ENCODE data around the gene GPX7.

GPX7 gene

GRCh38 chr1:52623812-52624211, 21.6 kb downstream of the GPX7 start:
- no peaks in the 10 kb centered on the region for H3K27me3 ChIP-seq (replicated peaks)
- TF ChIP-seq, protein P1, sequence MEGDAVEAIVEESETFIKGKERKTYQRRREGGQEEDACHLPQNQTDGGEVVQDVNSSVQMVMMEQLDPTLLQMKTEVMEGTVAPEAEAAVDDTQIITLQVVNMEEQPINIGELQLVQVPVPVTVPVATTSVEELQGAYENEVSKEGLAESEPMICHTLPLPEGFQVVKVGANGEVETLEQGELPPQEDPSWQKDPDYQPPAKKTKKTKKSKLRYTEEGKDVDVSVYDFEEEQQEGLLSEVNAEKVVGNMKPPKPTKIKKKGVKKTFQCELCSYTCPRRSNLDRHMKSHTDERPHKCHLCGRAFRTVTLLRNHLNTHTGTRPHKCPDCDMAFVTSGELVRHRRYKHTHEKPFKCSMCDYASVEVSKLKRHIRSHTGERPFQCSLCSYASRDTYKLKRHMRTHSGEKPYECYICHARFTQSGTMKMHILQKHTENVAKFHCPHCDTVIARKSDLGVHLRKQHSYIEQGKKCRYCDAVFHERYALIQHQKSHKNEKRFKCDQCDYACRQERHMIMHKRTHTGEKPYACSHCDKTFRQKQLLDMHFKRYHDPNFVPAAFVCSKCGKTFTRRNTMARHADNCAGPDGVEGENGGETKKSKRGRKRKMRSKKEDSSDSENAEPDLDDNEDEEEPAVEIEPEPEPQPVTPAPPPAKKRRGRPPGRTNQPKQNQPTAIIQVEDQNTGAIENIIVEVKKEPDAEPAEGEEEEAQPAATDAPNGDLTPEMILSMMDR (IDR thresholded peaks at IDR 0.05; ENCODE audit: low read depth, low read length, missing control alignments), result no peak
- no peak overlapping the region for H3K4me3 ChIP-seq (ENCODE audit: low read depth, low read length)
- H3K36me3 ChIP-seq (replicated peaks), result no peaks in the 10 kb centered on the region
- no peak overlapping the region for H3K27ac ChIP-seq
- in situ Hi-C loops (cut with HindIII; ENCODE audit: low pct_ligation_motif_present, low sequenced_read_pairs), result no loop called here
- DNase-seq, result no peak

- H3K27ac ChIP-seq, result no peak overlapping the region
- TF ChIP-seq, protein P1 (IDR thresholded peaks at IDR 0.05; ENCODE audit: low read depth, low read length, missing control alignments), result no peak
- in situ Hi-C loops (cut with HindIII; ENCODE audit: low pct_ligation_motif_present, low sequenced_read_pairs), result no loop called here
These were observed 24.9 kb downstream of the GPX7 start for GRCh38 chr1:52627028-52627427.

GRCh38 chr1:52628614-52629324, 26.6 kb downstream of the GPX7 start:
- no peak for DNase-seq
- H3K36me3 ChIP-seq (replicated peaks), result no peaks in the 10 kb centered on the region
- peaks cover 14% of the 10 kb centered on the region for H3K27me3 ChIP-seq (replicated peaks)
- in situ Hi-C loops (cut with HindIII; ENCODE audit: low pct_ligation_motif_present, low sequenced_read_pairs), result no loop called here
- TF ChIP-seq, protein P1 (IDR thresholded peaks at IDR 0.05; ENCODE audit: low read depth, low read length, missing control alignments), result no peak
- no peak overlapping the region for H3K4me3 ChIP-seq (ENCODE audit: low read depth, low read length)
- H3K27ac ChIP-seq, result no peak overlapping the region

More at GRCh38 chr1:52627028-52627427, 24.9 kb downstream of the GPX7 start:
- DNase-seq, result no peak
- Histone ChIP-seq H3K36me3 (replicated peaks) (no peaks in the 10 kb centered on the region), H3K27me3 (replicated peaks) (no peaks in the 10 kb centered on the region), H3K4me3 (ENCODE audit: low read depth, low read length) (no peak overlapping the region)

DNA sequence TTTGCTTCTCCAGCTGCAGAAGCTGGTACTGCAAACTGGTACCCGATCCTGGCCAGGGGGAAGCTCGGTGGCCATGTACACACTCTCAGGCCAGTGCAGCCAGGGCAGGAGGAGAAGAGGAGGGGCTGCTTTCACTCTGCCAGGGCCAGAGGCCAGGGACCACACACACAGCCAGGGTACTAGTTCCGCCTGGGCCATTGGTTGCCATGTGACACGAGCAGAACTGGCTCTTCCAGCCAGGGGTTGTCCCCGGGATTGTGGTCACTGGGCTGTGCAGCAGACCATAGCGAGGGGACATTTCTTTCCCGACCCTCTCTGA, 27.1 kb downstream of the GPX7 start:
- Histone ChIP-seq H3K27ac (no peak overlapping the region), H3K4me3 (ENCODE audit: low read depth, low read length) (no peak overlapping the region), H3K27me3 (replicated peaks) (peaks cover 18% of the 10 kb centered on the region), H3K36me3 (replicated peaks) (no peaks in the 10 kb centered on the region)
- no peak for DNase-seq
- TF ChIP-seq, protein P1 (IDR thresholded peaks at IDR 0.05; ENCODE audit: low read depth, low read length, missing control alignments), result no peak
- in situ Hi-C loops (cut with HindIII; ENCODE audit: low pct_ligation_motif_present, low sequenced_read_pairs), result no loop called here

GRCh38 chr1:52629667-52630066, 27.5 kb downstream of the GPX7 start:
- H3K36me3 ChIP-seq (replicated peaks), result no peaks in the 10 kb centered on the region

More at GRCh38 chr1:52629667-52630066, 27.5 kb downstream of the GPX7 start:
- DNase-seq, result no peak
- Histone ChIP-seq H3K27me3 (replicated peaks) (peaks cover 18% of the 10 kb centered on the region), H3K27ac (no peak overlapping the region), H3K4me3 (ENCODE audit: low read depth, low read length) (no peak overlapping the region)
- TF ChIP-seq, protein P1 (IDR thresholded peaks at IDR 0.05; ENCODE audit: low read depth, low read length, missing control alignments), result no peak
- in situ Hi-C loops (cut with HindIII; ENCODE audit: low pct_ligation_motif_present, low sequenced_read_pairs), result no loop called here
